ENCODE measurements around the gene ACE. TPM values are rescaled to one million over a fixed set of nuclear protein-coding genes. Genes with fewer than 3 reads are reported as not detected.
A peak's percentile ranks its signal among the peaks of the same experiment; 100 is the strongest.

Gene ACE
- total and polyA plus RNA-seq, 2 donors from 2014 or later = 4.3 to 12.9 TPM

- no peak for TF ChIP-seq CTCF (IDR thresholded peaks at IDR 0.05; ENCODE audit: borderline replicate concordance, extremely low read depth, insufficient read depth)
- intact Hi-C loops (cut with DNase I) = no loop called here
- DNase-seq (peak in 4 of 5 donors; percentile 64 to 83 (median 67)), FAIRE-seq (no peak)
- Histone ChIP-seq H3K9me3 (ENCODE audit: control insufficient read depth in 2 of 3, insufficient read depth in 1 of 3, low read length in 3 of 3) (no peaks in the 10 kb centered on the region), H3K4me3 (ENCODE audit: low read length in 3 of 3) (peak overlapping the region in 1 of 3 donors; percentile 25), H3K4me1 (ENCODE audit: control insufficient read depth in 2 of 3, insufficient read depth in 2 of 3, low read depth in 1 of 3, low read length in 3 of 3) (peaks cover 0 to 38% (median 22%) of the 10 kb centered on the region in 3 donors), H3K36me3 (ENCODE audit: control insufficient read depth in 2 of 3, insufficient read depth in 3 of 3, low read length in 3 of 3) (no peaks in the 10 kb centered on the region), H3K9ac (ENCODE audit: low read length in 3 of 3) (no peak overlapping the region), H3K27ac (ENCODE audit: low read depth in 2 of 2, low read length in 2 of 2) (peak overlapping the region; percentile 83 to 85), H3K27me3 (ENCODE audit: control insufficient read depth, insufficient read depth, low read length) (no peaks in the 10 kb centered on the region)
These were observed 43.4 kb downstream of the ACE start for GRCh38 chr17:63519972-63520882.

GRCh38 chr17:63523253-63523855, 46.5 kb downstream of the ACE start, which contains the start of gene KCNH6:
TSS of gene KCNH6 (plus strand) at chr17:63523358. CDS start at chr17:63523414, 56 bp downstream.
- Histone ChIP-seq H3K27ac (ENCODE audit: low read depth in 2 of 2, low read length in 2 of 2) (no peak within 1 kb of the TSS), H3K27me3 (ENCODE audit: control insufficient read depth, insufficient read depth, low read length) (no peaks in the 10 kb centered on the region), H3K4me1 (ENCODE audit: control insufficient read depth in 2 of 3, insufficient read depth in 2 of 3, low read depth in 1 of 3, low read length in 3 of 3) (peaks cover 0 to 23% (median 22%) of the 10 kb centered on the region in 3 donors), H3K9ac (ENCODE audit: low read length in 3 of 3) (peak within 1 kb of the TSS in 1 of 3 donors; percentile 12), H3K4me3 (ENCODE audit: low read length in 3 of 3) (peak within 1 kb of the TSS in 2 of 3 donors; percentile 55 to 59), H3K36me3 (ENCODE audit: control insufficient read depth in 2 of 3, insufficient read depth in 3 of 3, low read length in 3 of 3) (no peaks in the 10 kb centered on the region), H3K9me3 (ENCODE audit: control insufficient read depth in 2 of 3, insufficient read depth in 1 of 3, low read length in 3 of 3) (no peaks in the 10 kb centered on the region)
- intact Hi-C loops (cut with DNase I) = no loop called here
- FAIRE-seq (no peak), DNase-seq (peak in 1 of 5 donors; percentile 28)
- TF ChIP-seq CTCF (IDR thresholded peaks at IDR 0.05; ENCODE audit: borderline replicate concordance, extremely low read depth, insufficient read depth) = no peak

GRCh38 chr17:63524051-63524450, 47.2 kb downstream of the ACE start:
- FAIRE-seq = no peak
- Histone ChIP-seq H3K9ac (ENCODE audit: low read length in 3 of 3) (no peak overlapping the region), H3K27ac (ENCODE audit: low read depth in 2 of 2, low read length in 2 of 2) (no peak overlapping the region), H3K27me3 (ENCODE audit: control insufficient read depth, insufficient read depth, low read length) (no peaks in the 10 kb centered on the region), H3K9me3 (ENCODE audit: control insufficient read depth in 2 of 3, insufficient read depth in 1 of 3, low read length in 3 of 3) (no peaks in the 10 kb centered on the region), H3K4me3 (ENCODE audit: low read length in 3 of 3) (peak overlapping the region in 2 of 3 donors; percentile 55 to 59), H3K36me3 (ENCODE audit: control insufficient read depth in 2 of 3, insufficient read depth in 3 of 3, low read length in 3 of 3) (no peaks in the 10 kb centered on the region), H3K4me1 (ENCODE audit: control insufficient read depth in 2 of 3, insufficient read depth in 2 of 3, low read depth in 1 of 3, low read length in 3 of 3) (peaks cover 0 to 16% (median 16%) of the 10 kb centered on the region in 3 donors)
- DNase-seq = no peak
- intact Hi-C loops (cut with DNase I) = no loop called here
- TF ChIP-seq CTCF (IDR thresholded peaks at IDR 0.05; ENCODE audit: borderline replicate concordance, extremely low read depth, insufficient read depth) = no peak

All from kidney (tissue), 14 donors.